NCI-H1930 (cell line): ENCODE results near the gene MIAT.
A peak's percentile ranks its signal among the peaks of the same experiment; 100 is the strongest.

Source experiments
- DNase-seq, 2 experiments: peaks; one replicate each; lab custom pipeline; 2025; lab: John Stamatoyannopoulos, UW

Gene MIAT

DNA sequence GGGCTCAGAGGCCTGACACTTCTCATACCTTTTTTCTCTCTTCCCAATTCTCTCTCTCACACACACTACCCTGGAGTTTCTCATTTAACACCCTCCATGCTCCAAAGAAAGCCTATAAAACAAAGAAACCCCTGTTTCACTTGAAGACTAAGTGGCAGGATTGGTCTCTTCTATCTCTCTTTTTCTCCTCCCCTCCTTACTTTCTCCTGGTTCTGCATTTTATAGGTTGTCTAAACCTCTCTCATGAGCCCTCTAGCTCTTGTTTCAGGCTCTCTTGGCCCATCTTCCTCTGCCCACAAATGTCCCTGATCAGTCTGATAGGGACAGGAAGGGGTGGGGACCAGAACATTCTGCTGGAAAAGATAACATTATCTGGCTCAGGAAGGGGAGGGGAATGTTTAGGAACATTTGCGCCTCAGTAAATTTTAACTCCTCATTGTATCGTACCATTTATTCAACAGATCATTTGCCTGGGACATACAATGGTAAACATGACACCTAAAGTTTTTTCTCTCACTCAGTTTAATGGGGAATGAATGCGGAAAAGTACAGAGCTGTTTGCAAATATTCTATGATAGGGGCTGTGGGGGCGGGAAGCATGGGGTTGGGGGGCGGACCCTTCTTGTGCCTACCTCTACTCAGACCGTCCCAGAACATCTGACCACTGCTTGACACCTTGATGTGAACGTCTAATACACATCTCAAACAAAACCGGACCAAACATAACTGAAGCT is 24.8 kb upstream of the MIAT start:
- DNase-seq: no peak

DNA sequence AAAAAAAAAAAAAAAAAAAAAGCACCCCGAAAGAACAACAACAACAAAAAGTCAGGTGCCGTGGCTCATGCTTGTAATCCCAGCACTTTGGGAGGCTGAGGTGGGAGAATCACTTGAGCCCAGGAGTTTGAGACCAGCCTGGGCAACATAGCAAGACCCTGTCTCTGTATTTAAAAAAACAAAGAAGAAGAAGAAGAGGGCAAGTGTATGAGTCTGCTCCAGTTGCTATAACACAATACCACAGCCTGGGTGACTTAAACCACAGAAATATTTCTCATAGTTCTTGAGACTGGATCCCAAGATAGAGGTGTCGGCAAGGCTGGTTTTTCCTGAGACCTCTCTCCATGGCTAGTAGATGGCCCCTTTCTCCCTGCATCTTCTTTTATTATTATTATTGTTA is 23.2 kb upstream of the MIAT start:
- DNase-seq: no peak

DNA sequence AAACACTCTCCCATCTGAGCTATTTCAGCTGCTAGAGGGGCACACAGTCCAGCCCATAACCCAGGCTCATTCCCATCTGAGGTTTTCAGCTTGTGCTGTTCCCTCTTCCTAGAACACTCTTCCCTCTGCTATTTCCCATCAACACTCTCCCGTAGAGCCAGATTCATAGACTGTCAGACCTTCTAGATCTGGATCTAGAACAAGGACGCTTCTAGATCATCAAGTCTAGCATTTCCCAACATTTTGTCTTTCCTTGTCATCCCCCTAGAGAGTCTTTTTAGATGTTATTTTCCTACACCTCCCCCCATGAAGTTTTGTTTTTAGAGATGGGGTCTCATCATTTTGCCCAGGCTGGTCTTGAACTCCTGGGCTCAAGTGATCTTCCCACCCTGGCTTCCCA is 22.3 kb upstream of the MIAT start:
- DNase-seq: no peak

DNA sequence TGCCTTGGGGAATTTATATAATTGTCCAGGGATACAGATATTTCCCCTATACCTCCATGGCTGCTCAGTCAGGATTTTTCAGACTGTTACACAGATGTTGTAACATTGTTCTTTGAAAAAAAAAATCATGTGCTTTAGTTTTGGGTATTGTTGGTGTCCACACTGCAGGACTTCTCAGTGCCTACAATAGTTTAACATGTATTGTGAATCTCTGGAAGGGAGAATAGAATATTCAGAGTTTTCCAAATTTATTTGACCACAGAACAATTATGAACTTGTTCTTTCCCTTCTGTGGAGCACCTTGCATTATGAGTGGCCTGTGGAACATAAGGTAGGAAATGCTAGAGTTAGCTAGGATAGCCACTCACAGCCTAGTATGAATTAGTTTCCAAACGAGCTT is 21.1 kb upstream of the MIAT start:
- DNase-seq: no peak

DNA sequence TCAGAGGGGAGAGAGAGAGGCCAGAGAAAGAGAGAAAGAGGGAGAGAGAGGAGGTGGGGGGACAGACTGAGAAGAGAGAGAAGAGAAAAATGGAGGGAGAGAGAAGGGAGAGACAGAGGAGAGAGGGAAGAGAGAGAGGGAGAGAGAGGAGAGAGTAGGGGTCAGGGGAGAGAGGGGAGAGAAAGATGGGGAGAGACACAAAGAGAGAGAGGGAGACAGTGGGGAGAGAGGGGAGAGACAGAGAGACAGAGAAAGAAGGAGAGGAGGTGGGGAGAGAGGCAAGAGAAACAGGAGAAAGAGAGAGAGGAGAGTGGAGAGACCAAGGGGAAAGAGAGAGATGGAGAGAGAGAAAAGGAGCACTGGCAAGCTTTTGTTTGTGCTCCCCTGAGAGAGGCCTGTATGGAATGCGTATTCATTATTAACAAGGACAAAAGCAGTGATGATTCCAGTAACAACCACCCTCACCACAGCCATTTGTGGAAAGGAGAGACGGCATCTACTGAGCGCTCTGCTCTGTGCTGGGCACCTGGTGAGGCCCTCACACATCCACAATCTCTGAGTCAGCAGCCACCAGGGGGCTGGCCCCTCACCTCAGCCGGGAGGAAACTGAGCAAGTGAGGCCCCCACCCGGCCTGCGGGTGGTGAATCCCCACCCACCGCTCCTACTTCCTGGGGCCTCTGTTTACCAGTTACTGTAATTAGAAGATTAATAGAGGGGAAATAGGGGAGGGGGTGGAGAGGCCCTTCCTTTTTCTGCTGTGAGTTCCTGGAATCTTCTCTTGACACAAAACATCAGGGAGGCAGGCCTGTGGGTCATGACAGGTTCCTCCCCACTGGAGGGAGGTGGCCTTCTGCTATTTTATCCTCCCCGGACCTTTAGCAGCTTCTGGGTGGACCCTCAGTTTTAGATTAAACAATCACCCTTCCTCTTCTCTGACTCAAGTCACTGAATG is 14.6 kb upstream of the MIAT start:
- DNase-seq: peak in 1 of 2 experiments; percentile 43

DNA sequence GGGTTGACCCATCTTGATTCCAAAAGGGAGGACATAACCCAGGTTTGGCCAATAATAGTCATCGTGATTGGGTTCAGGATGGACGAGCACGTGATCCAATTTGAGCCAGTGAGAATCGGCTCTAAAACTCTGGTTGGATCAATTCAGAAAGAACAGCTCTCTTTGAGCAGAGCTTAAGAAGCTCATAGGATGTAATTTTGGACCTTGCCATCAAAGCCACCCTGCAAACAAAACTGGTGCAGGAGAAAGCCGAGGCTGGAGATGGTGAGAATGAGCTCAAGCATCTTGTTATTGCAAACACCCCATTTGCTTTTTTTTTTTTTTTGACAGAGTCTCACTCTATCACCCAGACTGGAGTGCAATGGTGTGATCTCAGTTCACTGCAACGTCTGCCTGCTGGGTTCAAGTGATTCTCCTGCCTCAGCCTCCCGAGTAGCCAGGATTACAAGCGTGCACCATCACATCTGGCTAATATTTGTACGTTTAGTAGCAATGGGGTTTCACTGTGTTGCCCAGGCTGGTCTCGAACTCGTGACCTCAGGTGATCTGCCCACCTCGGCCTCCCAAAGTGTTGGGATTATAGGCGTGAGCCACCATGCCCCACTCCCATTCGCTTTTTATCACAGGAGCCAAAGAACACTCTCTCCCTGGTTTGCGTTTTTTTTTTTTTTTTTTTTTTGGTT is 13.8 kb upstream of the MIAT start:
- no peak for DNase-seq

DNA sequence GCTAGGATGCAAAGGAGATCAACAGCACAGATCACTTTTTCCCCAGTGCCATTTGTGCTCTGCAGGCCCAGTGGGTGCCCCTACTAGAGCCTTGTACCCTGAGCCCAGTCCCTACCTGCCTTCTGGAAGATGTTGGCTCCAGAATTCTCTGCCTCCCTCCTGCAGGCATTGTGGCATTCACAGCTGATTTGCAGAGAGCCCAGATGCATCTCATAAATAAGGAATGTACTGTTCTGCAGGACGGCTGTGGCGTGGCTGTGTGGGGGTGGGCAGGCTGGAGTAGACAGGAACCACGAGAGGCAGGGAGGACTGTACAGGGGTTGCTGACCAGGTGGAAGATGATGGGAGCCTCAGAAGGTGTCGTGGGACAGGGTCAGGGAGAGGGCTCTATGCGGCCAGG is 11.2 kb upstream of the MIAT start:
- no peak for DNase-seq

DNA sequence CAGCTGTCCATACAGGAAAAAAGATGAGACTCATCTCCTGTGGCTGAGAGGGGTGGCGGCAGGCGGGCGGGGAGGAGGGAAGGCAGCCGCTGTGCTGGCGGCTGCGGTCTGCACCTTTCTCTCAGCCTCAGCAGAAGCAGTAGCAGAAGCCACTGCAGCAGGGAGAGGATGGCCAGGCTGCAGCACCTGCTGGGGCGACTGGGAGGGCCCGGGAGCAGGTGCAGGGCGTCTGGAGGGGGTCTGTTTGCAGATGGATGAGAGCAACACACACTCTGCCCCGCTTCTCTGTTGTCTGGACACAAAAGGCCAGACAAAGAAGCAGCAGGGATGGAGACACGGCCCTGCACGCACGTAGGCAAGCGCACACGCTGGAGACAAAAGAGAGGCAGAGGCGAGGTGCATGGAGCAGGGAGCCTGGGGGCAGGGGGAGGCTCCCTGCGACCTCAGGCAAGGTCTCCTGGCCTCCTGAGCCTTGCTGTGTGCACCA is 9.3 kb upstream of the MIAT start:
- DNase-seq: peak; percentile 90 to 95

DNA sequence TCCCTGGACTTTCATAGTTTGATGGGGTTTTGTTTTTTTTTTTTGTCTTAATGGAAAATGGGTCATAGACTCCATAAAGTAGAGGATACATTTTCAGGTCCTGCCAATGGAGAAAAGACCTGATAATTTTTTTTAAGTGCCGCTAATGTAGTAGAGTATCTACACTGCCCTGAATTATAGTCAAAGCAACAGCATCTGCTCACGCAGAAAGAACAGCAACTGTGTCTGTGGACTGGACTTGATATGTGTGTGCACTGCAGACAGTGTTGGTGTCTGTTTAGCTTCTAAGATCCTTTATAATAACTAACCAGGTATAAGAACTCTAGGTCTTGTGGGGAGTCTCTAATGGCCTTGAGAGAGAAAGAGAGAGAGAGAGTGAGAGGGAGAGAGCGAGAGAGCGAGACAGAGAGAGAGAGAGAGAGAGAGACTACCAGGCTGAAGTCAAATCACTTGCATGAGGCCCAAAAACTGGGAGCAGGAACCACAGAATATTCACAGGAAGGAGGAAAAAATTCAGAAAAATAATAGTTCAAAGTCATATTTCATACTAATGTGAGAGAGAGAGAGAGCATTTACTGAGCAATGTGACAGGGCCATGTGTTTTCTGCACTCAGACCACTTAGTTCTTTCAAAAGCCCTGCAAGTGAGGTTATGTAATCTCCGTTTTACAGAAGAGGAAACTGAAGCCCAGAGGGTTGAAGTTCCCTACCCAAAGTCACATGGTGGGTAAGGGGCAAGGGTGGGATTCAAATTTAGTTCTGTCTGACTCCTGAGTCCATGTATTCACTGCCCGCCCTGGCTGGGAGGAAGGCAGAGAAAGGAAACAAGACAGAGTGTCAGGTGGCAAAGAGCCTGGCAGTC is 8.6 kb upstream of the MIAT start:
- DNase-seq: no peak

DNA sequence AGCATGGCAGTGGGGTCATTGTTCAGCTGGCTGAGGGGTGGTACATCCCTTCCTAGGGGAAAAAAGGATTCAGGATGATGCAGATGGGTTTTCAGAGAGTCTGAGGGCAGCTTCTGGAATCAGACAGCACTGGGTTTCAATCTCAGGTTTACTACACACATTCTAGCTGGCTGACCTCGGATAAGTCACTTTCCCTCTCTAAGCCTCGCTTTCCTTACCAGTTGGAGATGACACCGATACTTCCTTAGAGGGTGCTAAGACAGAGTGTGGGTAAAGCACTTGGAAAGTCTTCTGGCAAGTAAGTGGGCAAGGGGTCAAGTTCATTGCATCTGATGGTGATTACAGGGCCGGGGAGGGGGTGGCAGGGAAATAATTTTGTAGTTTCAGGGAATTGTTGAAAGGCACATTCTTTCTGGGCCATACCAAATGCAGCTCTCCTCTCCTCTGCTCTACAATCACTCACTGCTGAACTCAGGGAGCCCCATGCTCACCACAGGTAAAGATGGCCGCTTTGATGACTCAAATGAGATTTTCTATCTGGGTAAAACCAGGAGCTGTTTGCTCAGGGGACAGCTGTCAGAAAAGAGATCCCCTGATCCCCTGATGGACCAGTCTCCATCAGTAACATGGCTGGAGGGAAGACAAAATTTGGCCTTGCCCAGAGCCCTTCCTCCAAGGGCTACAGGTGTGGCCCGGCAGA is 6.5 kb upstream of the MIAT start:
- DNase-seq: no peak

DNA sequence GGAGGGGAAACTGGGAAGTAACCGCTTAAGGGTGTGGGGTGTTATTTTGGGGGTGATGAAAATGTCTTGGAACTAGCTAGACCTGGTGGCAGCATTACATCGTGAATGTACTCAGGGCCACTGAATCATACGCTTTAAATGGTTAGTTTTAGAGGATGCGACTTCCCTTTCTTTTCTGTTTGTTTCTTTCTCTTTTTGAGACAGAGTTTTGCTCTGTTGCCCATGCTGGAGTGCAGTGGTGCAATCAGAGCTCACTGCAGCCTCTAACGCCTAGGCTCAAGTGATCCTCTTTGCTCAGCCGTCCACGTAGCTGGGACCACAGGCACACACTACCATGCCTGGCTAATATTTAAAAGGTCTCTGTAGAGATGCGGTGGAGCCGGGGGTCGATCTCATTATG is 5.6 kb upstream of the MIAT start:
- no peak for DNase-seq

DNA sequence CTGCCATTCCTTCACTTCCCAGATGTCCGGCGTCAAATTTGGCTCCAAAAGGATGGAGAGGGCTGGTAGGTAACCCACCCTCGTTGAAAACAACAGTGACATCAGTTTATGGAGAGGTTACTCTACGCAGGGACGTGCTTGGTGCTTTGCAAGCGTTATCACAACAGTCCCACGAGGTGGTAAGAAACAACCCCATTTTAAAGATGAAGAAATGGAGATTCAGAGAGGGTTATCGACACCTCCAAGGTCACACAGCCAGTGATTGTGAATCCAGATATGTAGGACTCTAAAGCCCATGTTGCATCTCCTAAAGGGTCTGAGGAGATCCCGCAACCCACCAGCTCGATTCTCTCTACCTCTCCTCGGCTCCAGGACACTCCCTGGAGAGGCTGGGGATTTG is 773 bp downstream of the MIAT start:
- DNase-seq: no peak

DNA sequence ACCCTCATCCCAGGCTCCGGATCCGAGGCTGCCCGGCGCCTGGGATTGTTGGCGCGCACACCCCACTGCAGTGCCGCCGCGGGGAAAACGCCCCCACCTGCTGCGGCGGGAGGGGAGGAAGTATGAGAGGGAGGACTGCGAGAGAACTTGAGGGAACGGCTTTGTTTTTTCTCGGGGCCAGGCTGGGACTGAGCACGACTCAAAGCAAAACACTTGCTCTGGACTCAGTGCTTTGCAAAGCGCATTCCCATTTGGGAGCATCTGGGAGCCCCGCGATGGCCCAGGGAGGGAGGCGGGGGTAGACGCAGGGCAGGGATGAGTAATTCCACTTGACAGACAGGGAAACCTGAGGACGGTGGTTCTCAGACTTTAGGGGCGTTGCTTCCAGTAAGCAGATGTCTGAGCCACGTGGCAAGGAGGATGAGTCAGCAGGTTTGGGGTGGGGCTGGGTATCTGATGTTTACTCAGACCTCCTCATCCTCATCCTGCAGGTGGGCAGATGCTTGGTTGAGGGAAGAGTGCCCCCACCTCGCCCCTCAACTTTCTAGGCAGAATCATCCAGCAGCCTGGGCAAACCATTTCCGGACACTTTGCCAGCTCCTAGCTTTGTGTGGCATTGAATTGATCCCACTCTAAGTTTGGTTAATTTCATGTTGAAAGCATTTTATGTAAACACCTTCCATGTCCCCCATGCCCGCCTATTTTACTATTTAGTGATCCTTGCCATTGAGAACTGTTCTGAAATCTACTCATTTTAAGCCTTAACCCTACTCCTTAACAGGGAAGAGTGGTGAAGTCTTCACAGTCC is 1.5 kb downstream of the MIAT start:
- DNase-seq: peak; percentile 77 to 81

DNA sequence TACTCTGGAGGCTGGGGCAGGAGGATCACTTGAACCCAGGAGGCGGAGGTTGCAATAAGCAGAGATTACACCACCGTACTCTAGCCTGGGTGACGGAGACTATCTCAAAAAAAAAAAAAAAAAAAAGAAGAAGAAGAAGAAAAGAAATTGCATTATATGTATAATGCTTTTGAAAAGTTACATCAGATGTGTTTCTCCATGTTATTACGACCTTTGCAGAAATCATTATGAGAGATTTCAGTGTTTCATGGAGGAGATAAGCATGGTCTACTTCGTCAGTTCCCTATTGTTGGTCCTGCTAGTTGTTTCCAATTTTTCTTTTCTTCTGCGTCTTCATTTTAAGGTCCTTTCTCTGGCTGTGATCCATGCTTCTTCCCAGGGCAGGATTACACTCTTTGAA is 3.0 kb downstream of the MIAT start:
- DNase-seq: no peak

DNA sequence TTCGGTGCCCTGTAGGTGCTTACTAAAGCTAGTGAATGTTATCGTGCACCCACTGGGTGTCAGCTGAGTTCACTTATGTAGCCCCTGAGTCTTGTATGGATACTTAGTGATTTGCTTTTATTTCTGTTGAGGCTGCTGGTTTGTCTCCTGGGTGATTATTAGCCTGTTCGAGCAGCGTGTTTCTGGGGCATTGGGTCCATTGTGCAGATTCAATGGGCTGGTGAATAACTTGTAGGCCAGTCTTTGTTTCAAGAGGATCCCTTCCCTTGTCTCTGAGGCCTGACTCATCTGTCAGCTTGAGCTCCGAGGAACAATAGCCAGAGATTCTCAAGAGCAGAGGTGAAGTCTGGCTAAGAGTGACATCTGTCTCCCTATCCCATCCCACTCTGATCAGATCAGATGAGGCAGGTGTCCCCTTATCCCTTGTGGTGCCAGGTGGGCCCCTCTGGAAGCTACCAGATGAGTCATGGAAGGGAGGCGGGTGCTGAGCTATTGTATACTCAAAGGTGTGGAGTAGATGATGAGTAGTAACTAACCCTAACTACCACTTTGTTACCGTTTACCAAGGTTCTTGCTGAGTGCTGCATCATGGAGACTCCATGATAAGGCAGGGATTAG is 3.7 kb downstream of the MIAT start:
- DNase-seq: no peak

DNA sequence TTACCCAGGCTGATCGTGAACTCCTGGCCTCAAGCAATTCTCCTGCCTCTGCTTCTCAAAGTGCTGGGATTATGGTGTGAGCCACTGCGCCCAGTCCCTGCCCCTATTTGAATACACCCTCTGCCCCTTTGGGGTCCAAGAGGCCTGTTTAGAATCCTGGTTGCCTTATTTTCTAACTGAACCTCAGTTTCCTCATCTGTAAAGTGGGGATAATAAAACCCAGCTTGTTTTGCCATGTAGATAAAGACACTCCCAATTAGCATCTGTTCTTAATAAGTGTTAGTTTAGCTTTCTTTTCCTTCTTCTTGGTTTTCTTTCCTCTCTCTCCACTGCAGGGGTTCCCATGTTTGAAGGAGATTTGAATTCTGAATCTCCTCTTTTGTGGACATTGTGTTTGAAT is 4.8 kb downstream of the MIAT start:
- no peak for DNase-seq

DNA sequence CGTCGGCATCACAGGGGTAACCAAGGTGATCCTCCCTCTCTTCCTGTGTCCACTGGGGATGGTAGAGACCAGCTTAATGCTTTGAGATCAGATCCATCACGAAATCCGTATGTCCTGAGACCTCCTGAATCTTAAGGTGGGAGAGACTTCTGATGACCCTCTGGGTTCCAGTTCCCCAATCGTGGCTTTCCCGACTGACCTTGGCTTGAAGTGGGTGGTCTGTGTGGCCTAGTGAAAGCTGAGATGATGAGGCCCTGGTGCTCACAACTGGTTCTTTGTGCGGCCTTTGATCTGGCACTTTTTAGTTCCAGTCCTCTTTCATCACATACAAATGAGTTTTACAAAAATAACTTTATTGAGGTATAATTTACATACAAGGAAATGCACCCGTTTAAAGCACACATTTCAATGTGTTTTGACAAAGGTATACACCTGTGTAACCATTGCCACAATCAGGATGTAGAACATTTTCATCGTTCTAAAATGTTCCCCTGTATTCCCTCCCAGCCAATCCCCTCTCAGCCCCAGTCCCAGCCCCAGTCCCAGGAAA is 6.1 kb downstream of the MIAT start:
- DNase-seq: no peak

DNA sequence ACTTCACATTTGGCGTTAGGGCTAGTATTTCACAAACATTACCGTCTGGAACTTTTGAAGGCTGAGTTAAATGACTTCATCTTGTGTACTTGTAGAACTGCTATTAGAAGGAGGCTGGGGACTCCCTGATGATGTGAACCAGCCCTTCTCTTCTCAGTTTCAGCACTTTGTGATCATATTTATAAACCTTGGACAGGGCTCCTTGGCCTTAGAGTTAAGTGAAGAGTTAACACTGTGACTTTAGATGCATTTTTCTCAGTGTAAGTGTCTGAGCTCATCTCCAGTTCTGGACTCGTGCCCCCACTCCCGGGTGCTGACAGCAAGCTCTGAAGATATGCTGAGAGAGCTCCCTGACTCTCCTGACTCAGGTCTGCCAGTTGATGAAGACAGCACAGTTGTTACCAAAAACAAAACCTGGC is 8.4 kb downstream of the MIAT start:
- no peak for DNase-seq

DNA sequence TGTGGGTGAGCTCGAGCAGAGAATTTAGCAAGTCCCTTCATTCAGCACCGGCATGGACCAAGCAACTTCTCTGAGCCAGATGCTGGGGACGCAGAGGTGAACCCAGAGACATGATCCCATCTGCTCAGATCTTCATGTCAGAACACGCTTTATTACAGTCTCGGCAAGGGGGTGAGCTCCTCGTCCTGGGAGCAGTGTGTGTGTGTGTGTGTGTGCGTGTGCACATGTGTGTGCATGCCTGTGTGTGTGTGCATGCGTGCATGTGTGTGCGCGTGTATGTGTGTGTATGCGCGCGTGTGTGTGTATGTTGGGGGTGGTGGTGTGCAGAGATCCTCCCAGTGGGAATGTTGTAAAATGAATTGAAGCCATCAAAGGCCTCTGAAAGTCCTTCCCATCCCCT is 9.8 kb downstream of the MIAT start:
- DNase-seq: no peak
